Measurements from ENCODE around the gene LGALS12. TPM values are rescaled to one million over a fixed set of nuclear protein-coding genes. Genes with fewer than 3 reads are reported as not detected.

The LGALS12 gene
- total RNA-seq, 2 experiments from 2014 or later = not detected

Other genes with a start within 250 kb of the LGALS12 start
- not detected for gene SLC22A9, start 136.3 kb upstream of the LGALS12 start, total RNA-seq
- under 1 TPM in 1 of 2 experiments, not detected in 1; 0.16 TPM for gene PLAAT5, start 14.9 kb upstream of the LGALS12 start, total RNA-seq
- gene PLAAT4, start 30.7 kb downstream of the LGALS12 start, total RNA-seq = 10 to 100 TPM; 80.4 to 82.4 TPM
- gene PLAAT2, start 57.3 kb downstream of the LGALS12 start, total RNA-seq = under 1 TPM; 0.34 to 0.49 TPM
- gene PLAAT3, start 108.3 kb downstream of the LGALS12 start, total RNA-seq = 1 to 10 TPM; 2.4 to 3.6 TPM
- 10 to 100 TPM; 14.5 to 16.5 TPM for gene ATL3, start 165.3 kb downstream of the LGALS12 start, total RNA-seq
- 10 to 100 TPM; 16.4 to 17.6 TPM for gene RTN3, start 175.4 kb downstream of the LGALS12 start, total RNA-seq